Activated CD8-positive, alpha-beta memory T cell treated with anti-CD3 and anti-CD28 coated beads for 1 hour (primary cell): Measurements from ENCODE around the gene PRKCD.

Experiments
- DNase-seq, 2 donors: peaks; one replicate each; pipeline ENCODE4 v3.0.0-alpha.2; 2020; ENCODE audit warnings: low read depth in 1 of 2; ENCODE audit errors: extremely low read depth in 1 of 2

The PRKCD gene

DNA sequence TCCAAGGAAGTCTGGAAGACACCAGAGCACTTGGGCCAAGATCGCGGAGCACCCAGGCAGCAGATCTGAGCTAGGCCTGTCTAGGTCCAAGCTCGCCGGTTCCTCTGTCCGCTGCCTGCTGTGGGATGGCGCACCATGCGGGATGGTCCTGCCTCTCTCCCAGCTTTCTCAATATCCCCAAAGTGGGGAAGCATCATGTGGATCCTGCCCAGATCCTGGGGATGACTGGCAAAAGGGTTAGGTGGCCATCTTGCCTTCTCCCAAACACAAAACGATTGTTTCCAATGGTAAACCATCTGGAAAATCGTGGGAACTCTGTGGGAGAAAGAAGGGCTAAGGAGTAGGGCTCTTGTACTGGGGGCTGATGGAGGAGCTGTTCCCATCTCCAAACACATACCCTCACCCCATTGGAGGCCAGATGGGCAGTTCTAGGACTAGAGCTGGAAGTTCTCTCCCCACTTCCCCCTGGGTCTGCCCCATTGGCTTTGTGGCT, 8.9 kb downstream of the PRKCD start:
- DNase-seq = no peak

DNA sequence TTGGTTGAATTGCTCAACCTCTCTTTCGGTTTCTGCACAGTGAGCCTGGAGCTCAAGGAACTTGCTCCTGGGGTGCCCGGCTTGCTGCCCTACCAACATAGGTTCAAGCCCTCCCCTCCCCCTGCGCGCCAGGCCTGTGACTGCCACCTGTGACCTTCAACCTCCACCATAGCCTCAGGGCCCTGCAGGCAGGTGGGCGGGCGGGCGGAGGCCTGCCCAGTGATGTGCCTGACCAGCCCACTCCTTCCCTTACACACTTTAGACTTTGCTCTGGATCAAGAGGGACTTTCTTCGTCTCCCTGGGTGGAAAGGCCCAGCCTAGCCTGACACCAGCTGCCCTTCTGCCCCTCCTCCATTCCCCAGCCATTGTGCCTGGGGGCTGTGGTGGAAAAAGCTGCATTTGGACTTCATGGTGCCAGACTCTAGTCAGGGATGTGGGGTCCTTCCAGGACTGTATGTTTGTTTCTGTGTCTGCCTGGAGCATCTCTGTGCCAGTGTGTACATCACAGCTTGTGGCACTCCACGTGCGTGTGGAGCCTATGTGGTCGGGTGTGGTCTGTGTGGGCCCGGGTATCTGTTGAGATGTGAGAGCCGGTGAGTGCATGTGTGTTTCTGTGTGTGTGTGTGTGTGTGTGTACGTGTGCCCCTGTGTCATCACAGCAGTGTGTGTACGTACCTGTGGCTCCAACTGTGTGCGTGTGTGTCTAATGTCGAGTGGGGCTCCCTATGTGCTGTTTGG, 9.5 kb downstream of the PRKCD start:
- DNase-seq = no peak

DNA sequence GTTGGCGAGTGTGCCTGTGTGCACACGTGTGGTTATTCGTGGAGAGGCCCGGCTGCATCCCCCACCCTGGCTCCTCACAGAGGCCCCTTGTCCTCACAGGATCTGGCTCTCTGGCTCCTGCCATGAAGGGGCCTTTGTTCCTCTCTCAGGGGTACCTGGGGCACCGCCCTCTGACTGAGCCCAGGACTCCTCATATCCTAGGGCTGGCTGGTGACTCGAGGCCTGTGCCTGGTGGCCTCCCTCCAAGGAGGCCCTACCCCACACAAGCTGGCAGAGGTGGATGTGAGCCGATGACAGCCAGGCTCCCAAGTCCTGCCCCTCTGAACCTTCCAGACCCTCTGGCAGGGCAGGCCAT, 10.0 kb downstream of the PRKCD start:
- no peak for DNase-seq

DNA sequence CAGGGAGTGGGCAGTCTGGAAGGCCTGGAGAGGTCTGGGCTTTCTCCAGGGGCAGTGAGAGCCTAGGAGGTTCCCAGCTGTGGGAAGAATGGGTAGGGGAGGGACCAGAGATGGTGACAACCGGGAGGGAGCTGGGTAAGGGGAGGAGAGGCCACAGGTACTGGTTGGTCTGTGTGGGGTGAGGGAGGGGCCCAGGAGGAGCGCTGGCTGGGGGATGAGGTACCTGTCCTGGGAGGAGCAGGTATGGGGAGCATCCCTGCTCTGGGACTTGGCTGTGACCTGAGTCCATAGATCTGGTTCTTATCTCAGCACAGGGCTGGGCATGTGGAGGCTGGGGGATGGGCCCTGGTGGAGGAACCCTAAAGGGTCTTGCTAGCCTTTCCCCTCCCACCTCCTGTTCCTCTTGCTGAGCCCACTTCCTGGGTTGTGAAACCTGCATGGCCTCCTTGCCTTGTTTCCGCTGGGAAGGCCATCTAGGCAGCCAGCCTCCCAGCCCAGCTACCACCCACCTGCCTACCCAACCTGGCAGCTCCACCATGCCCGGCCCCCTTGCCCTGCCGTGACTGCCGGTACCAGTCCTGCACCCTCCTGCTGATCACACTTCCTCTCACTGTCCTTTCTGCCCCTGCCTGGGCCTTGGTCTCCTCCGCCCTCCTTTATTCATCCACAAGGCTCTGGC, 11.0 kb downstream of the PRKCD start:
- DNase-seq = no peak

DNA sequence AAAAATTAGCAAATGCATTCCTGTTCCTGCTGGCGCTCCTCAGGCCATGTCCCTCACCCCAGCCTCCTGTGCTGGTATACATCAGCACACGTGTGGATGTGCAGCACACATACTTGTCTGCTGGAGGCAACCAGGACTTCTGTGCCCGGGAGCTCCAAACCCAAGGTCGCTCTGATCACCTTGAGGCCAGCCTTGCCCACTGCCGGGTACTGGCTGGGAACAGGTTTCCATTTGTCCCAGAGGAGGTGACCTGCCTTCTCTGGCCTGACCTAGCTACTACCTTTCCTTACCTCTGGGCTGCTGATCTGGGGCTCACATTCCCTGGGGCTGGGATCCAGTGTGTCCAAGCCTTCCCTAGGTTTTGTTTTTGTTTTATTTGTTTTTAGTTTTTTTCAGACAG, 12.1 kb downstream of the PRKCD start:
- DNase-seq = no peak

DNA sequence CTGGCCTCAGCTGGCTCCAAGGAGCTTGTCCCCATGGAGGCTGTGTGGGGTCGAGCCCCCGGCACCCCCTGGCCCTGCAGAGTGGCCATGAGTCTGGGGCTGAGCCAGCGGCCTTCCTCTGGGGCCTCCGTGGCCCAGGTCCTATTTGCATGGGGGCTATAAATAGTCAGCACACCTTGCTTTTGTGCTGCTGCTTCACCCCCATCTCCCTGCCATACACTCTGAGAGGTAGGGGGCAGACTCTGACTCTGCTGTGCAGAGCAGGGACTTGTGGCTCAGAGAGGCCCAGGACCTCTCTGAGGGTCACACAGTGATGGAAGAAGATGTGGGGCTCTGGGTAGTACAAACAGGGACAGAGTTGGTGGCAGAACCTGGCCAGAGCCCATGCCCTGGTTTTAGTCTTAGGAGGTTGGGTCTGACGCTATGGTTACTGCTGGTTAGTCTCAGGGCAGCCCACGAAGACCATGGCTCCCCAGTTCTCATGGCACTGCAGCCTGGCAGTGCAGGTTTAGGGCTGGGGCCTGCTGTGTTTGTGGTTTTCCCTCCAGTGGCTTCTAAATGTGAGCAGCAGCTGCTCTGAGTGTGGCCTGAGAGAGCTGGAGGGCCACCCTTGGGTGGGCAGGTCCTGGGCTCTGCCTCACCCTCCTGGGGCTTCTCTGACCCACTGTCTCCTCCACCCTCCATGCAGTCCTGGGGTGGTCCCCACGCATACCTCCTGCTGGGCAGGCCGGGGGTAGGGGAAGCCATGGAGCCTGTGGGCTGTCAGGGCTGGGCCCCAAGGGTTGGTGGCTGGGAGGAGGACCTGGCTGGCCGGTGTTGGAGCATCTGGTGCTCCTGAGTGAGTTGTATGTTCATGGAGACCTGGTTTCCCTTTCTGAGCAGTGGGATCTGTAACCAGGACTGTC, 13.6 kb downstream of the PRKCD start:
- DNase-seq = no peak

DNA sequence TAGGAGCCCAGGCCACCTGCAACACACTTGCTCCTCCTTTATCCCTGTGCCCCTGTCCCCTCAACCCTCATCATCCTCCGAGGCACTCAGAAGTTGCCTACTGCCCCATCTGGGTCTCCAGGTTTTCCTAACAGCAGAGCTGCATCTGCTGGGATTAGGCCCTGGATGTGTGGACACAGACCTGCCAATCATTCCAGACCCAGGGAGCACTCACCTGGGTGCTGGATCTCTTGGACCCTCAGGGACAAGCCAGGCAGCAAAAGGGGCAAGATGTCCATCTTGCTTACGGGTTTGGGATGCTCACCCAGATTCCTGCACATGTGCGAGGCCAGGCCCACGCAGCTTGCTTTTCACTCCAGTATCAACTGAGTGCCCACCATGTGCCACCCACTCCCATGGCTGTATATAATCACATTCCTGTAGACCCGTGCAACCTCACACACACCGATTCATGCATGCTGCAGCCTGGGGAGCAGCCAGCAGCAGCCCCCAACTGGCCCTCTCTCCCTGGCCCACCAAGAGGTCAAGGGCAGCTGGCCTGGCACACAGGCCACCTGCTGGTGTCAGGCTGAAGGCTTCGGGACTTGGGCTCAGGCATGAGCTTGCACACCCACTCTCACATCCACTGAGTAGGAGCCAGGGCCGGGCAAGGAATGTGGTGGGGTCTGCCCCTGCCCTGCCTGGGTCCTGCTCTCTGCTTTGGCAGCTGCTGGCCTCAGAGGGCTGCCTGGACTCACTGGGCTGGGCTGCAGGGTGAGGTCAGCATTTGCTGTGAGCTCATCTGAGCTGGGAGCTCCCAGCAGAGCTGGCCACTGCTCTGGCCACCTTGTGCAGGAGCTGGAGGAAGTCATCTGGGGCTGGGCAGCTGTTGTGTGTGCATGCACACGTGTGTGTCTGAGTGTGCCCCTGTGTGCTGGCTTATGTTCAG, 14.9 kb downstream of the PRKCD start:
- no peak for DNase-seq

DNA sequence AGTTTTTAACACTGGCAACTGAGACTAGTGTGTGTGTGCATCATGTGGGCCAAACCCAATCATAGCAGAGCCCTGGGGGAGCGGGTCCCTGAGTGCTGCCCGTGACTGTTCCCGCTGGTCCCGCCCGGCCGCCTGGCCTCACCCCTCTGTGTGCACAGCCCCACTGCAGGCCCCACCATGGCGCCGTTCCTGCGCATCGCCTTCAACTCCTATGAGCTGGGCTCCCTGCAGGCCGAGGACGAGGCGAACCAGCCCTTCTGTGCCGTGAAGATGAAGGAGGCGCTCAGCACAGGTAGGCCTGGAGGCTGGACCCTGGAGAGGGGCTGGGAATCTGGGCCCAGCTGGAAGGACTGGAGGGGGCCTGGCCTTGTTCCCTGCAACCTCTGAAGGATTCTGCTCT, 17.2 kb downstream of the PRKCD start:
- no peak for DNase-seq

DNA sequence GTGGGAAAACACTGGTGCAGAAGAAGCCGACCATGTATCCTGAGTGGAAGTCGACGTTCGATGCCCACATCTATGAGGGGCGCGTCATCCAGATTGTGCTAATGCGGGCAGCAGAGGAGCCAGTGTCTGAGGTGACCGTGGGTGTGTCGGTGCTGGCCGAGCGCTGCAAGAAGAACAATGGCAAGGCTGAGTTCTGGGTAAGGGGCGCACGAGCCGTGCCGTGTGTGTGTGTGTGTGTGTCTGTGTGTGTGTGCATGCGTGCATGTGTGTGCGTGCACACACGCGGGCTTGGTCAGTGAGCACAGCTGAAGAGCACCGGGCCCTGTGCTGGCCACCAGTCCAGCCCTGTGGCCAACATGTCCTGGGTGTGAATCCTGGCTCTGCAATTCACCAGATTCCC, 18.6 kb downstream of the PRKCD start:
- no peak for DNase-seq

DNA sequence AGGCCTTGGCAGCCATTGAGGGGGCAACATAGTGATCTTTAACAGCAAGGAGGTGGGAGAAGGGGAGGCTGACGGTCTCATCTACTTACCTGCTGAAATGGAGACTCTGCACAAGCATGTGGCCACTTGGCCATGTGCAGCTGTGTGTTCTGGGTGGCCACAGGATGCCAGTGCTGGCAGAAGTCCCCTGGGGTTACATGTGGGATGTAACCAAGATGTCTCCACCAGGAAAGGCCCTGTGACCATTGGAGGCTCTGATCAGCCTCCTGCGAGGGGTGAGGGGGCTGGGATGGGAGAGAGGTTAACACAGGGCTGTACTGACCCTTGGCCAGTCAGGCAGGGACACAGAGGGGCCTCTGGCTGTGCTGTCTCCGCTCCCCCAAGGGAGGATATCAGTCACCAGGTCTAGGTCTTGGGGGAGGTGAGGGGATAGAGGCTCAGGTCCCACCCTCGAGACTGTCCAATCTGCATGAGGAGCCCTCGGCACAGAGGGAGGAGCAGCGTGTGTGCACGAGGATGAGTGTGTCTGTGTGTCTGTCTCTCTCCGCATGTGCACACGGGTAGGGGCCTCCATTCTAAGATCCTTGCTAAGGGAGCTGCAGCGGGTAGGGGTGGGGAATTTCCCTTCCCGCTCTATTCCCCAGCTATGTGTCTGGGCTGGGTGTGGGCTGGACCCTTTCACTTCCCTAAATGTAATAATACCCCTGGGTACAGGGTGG, 19.5 kb downstream of the PRKCD start:
- DNase-seq = no peak

DNA sequence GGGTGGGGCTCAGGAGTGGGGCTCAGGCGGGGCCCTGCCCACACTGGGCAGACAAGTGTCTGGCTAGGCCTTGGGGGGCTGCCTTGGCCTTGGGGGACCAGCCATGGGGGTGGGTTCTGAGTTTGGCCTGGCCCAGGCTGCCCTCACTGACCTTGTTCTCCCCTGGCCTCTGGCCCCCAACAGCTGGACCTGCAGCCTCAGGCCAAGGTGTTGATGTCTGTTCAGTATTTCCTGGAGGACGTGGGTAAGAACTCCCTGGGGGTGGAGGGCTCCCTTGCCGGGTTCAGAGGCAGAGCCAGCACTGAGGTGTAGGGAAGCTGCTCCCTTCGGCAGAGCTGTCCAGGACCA, 20.0 kb downstream of the PRKCD start:
- no peak for DNase-seq

DNA sequence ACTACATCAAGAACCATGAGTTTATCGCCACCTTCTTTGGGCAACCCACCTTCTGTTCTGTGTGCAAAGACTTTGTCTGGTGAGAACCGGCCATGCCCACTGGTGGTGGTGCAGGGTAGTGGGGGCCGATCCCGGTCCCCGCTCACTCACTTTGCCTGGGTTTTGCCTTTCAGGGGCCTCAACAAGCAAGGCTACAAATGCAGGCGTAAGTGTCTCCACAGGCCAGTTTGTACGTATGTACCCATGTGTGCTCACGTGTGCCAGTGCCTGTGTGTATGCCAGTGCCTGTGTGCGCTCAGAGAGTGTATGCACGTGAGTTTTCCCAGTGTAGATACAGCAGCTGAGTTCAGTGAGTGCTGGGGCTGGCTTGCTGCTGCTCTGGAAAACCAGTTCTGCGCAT, 20.5 kb downstream of the PRKCD start:
- DNase-seq = no peak

DNA sequence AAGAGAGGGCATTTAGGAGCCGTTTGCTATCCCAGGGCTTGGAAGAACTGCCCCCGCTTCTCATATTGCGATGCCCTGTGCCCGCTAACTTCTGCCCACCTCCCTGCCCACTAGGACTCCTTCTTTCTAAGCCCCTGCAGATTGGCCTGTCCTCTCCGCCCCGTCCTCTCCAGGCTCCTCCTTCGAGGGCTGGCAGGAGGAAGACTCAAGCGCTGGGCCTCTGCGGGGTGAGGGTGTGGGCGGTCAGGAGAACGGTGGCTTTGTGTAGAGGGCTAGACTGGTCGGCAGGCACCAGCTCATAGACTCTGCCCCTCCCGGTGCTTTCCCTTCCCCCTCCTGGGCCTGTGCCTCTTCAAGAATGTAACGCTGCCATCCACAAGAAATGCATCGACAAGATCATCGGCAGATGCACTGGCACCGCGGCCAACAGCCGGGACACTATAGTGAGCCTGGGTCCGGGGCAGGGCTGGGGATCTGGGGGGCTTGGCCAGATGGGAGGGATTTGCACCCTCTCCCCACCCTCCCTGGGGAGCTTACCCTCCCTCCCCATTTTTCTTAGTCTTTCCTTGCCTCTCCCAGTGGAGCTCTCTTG, 21.9 kb downstream of the PRKCD start:
- DNase-seq = no peak

DNA sequence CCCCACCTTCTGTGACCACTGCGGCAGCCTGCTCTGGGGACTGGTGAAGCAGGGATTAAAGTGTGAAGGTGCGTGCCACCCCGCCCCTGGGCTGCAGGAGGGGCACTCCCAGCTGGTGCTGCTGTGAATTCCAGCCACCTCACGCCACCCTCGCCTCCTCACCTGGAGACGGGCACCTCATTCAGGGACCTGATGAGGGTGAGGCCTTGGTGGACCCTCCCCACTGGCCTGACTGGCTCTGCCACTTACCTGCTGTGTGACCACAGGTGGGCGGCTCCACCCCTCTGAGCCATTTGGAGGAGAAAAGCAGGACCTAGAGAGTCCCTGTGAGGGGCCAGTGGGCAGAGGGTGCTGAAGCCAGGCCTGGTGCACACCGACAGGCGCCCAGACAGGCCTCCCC, 22.5 kb downstream of the PRKCD start:
- no peak for DNase-seq

DNA sequence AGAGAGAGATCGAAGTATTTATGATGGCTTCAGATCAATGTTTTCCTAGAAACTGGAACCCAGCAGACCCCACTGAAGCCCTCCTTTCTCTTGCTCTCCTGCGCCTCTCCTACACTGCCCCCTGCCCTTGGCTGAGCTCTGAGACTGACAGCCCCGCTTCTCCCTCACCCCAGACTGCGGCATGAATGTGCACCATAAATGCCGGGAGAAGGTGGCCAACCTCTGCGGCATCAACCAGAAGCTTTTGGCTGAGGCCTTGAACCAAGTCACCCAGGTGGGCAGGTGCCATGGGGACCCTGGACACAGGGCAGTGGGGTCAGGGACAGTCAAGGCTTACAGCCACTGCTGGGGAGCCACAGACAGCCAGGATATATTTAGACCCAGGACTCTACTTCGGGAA, 23.7 kb downstream of the PRKCD start:
- no peak for DNase-seq

DNA sequence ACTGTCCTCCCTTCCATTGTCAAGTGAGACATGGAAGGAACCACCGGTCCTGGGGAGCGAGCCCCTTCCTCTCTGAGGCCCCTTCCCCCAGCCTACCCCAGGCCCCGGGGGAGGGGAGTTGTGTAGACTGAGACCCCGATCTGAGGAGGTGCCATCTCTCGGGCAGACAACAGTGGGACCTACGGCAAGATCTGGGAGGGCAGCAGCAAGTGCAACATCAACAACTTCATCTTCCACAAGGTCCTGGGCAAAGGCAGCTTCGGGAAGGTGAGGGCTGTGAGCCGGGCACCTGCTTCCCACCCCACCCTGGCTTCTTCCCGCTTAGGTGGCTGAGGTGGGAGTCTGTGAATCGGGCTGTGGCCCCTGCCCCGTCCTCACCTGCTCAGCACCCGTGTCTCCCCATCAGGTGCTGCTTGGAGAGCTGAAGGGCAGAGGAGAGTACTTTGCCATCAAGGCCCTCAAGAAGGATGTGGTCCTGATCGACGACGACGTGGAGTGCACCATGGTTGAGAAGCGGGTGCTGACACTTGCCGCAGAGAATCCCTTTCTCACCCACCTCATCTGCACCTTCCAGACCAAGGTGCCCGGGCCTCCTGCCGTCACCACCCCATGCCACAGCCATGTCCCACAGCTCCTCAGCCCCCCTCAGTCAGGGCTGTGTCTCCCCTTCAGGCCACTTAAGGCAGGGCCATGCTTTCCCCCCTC, 24.9 kb downstream of the PRKCD start:
- no peak for DNase-seq

DNA sequence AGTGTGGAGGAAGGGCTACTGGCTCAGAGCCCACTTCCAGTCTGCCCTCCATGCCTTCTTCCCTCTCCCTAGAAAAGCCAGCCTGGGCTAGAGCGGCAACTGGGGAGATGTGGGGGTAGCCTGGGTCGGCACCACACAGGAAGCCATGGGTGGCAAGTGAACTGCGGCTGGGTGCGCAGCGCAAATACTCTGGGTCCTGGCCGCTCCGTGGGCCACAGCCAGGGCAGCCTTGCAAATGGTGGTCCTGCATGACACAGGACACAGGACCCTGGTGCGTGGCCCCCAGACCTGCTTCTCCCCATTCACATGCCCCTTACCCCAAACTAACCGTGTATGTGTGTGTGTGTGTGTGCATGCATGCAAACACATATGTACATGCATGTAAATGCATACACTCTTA, 25.7 kb downstream of the PRKCD start:
- DNase-seq = no peak

DNA sequence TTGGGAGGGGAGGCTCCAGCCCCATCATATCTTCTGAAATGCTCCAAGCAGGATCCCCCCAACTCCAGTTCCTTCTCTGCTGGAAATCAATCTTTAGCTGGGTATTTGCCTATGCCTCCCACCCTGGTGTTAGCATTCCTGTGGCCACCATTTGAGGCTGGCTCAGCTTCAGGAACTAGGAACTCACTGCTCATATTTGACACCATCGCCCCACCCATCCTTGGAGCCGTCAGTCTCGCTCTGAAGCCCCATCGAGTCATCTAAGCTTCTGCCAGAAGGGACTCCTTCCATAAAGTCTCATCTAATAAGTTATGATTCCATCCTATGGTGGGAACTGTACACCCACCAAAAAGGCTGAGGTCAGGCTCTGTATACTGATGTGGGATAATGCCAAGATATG, 26.4 kb downstream of the PRKCD start:
- no peak for DNase-seq

DNA sequence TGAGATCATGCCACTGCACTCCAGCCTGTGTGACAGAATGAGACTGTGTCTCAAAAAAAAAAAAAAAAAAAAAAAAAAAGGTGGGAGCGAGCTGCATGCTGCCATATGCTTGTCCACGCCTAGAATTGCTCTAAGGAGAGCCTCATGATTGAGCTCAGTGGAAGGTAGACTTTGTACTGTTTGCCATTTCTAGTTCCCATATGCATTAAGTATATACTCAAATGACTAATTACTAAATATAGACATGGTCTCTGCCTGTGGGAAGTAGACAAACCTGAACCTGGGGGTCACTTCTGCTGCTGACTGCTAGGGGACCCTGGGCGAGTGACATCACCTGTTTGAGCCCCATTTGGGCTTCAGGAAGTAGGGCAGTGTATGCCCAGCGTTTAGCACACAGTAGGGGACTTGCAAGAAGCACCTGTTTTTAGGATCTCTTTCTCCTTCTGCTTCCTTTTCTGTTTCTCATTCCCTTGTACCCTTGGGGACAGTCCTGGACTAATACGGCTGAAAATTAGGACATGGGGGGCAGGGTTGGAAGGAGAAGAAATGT, 27.2 kb downstream of the PRKCD start:
- DNase-seq = no peak
